HepG2 (cell line): ENCODE data around the gene POLR1E. TPM values are rescaled to one million over a fixed set of nuclear protein-coding genes. Genes with fewer than 3 reads are reported as not detected.

ENCODE experiments used
- ATAC-seq: fragments of 200-7000 bp; cut with Tn5 transposase; 3 replicates; pipeline ENCODE4 v1.9.1; 2020; ENCODE audit warnings: mild to moderate bottlenecking, moderate library complexity
- BruUV-seq: library from RNA; stranded (reverse); fragments of 400-500 nt; replicated peaks from 2 replicates; lab custom pipeline; 2021; lab: Mats Ljungman, UMichigan
- CTCF ChIA-PET: fragments of 300-600 bp; formaldehyde crosslinking; extraction: SDS; loops from one replicate; lab custom pipeline; 2021; ENCODE audit warnings: low total read pairs, inconsistent platforms, low intra/inter-chr PET ratio; lab: Yijun Ruan, JAX
- POLR2A ChIA-PET: fragments of 350-600 bp; sonication (Branson Sonifier 250); formaldehyde crosslinking; loops from one replicate; lab custom pipeline; 2020; ENCODE audit warnings: antibody characterized with exemption, inconsistent platforms; lab: Yijun Ruan, JAX
- DNase-seq: peaks from one replicate; pipeline ENCODE4 v3.0.0-alpha.2; 2015; ENCODE audit warnings: low spot score
- FAIRE-seq: peaks from 3 replicates; lab custom pipeline; 2011; peaks lifted over from hg19 to GRCh38; lab: Jason Lieb, UNC
- H2AFZ ChIP-seq: one replicate; pipeline ENCODE4 v1.6.1; 2011; ENCODE audit warnings: low read length, inconsistent platforms
- H3K27ac ChIP-seq: fragments of 300-600 bp; 3 replicates; pipeline ENCODE4 v1.8.0; 2011; ENCODE audit warnings: mixed run types, mild to moderate bottlenecking, mixed read lengths, low read length, inconsistent platforms; ENCODE audit not compliant: insufficient read depth; ENCODE audit errors: extremely low read length
- H3K27me3 ChIP-seq, 2 experiments: fragments of 200-600 bp in 1 of 2; 2 replicates in 1 of 2; 3 replicates in 1 of 2; pipeline versions ENCODE4 v1.6.0 to v1.8.0; 2011; ENCODE audit warnings: low read length in 2 of 2, mild to moderate bottlenecking in 2 of 2, moderate library complexity in 2 of 2, inconsistent platforms in 1 of 2; ENCODE audit not compliant: insufficient read depth in 2 of 2, control insufficient read depth in 1 of 2
- H3K36me3 ChIP-seq, 2 experiments: fragments of 200-600 bp in 1 of 2; replicated peaks in 1 of 2; 2 replicates in 1 of 2; 3 replicates in 1 of 2; pipeline versions ENCODE4 v1.5.1 to v1.8.0; 2011; ENCODE audit warnings: low read length in 2 of 2, inconsistent platforms in 1 of 2; ENCODE audit not compliant: insufficient read depth in 2 of 2, control insufficient read depth in 1 of 2
- H3K4me1 ChIP-seq: 2 replicates; pipeline ENCODE4 v1.5.1; 2012; ENCODE audit warnings: low read length, inconsistent platforms; ENCODE audit not compliant: insufficient read depth
- H3K4me2 ChIP-seq: 2 replicates; pipeline ENCODE4 v1.6.0; 2011; ENCODE audit warnings: low read depth, low read length, inconsistent platforms
- H3K4me3 ChIP-seq, 3 experiments: fragments of 200-600 bp in 1 of 3; sonication (generic), shearing (Covaris generic) in 1 of 3; replicated peaks in 1 of 3; 2 replicates each; pipeline ENCODE4 v1.5.1; 2011 to 2016; ENCODE audit warnings: low read length in 3 of 3, inconsistent platforms in 2 of 3, low read depth in 2 of 3, mild to moderate bottlenecking in 2 of 3, control low read depth in 1 of 3, mixed read lengths in 1 of 3; ENCODE audit not compliant: insufficient read depth in 1 of 3
- H3K79me2 ChIP-seq: one replicate; pipeline ENCODE4 v1.6.1; 2011; ENCODE audit warnings: low read length, inconsistent platforms; ENCODE audit not compliant: insufficient read depth
- H3K9ac ChIP-seq: 2 replicates; pipeline ENCODE4 v1.6.0; 2011; ENCODE audit warnings: mild to moderate bottlenecking, low read depth, low read length, inconsistent platforms; ENCODE audit not compliant: insufficient read depth
- H3K9me3 ChIP-seq: 2 replicates; pipeline ENCODE4 v1.5.1; 2012; ENCODE audit warnings: mild to moderate bottlenecking, low read length
- H4K20me1 ChIP-seq: 2 replicates; pipeline ENCODE4 v1.6.0; 2011; ENCODE audit warnings: inconsistent platforms, mild to moderate bottlenecking, low read length, moderate library complexity; ENCODE audit not compliant: insufficient read depth
- CREM ChIP-seq, 2 experiments: sonication (generic) in 1 of 2; formaldehyde crosslinking in 1 of 2; IDR thresholded peaks; 2 replicates each; pipeline versions ENCODE4 v1.4.0 to v1.6.1; 2016 to 2020; ENCODE audit warnings: antibody characterized with exemption in 1 of 2, mild to moderate bottlenecking in 1 of 2, missing genetic modification reagents in 1 of 2
- HCFC1 ChIP-seq: fragments of 150-350 bp; IDR thresholded peaks from 2 replicates; pipeline ENCODE4 v1.6.1; 2014; ENCODE audit warnings: low read depth, low read length
- HNRNPK ChIP-seq: fragments of 200-400 bp; formaldehyde crosslinking; IDR thresholded peaks from 2 replicates; pipeline ENCODE4 v1.6.1; 2018; ENCODE audit warnings: low read length, low read depth, moderate library complexity, mild to moderate bottlenecking; ENCODE audit not compliant: poor library complexity, severe bottlenecking
- HOXA5 ChIP-seq: sonication (generic); formaldehyde crosslinking; IDR thresholded peaks from 2 replicates; pipeline ENCODE4 v1.4.0; 2020; ENCODE audit warnings: missing genetic modification reagents
- MYC ChIP-seq: sonication (generic); formaldehyde crosslinking; IDR thresholded peaks from 2 replicates; pipeline ENCODE4 v1.9.0; 2021; ENCODE audit warnings: missing genetic modification reagents, borderline replicate concordance
- SP1 ChIP-seq, 2 experiments: fragments of 450-650 bp in 1 of 2; sonication (generic) in 1 of 2; formaldehyde crosslinking in 1 of 2; IDR thresholded peaks; 2 replicates each; pipeline versions ENCODE4 v1.4.0 to v1.6.1; 2016 to 2020; ENCODE audit warnings: missing genetic modification reagents in 1 of 2
- ZBTB3 ChIP-seq: sonication (generic); formaldehyde crosslinking; IDR thresholded peaks from 2 replicates; pipeline ENCODE4 v1.4.0; 2020; ENCODE audit warnings: low read depth, mild to moderate bottlenecking, moderate library complexity, missing genetic modification reagents, borderline replicate concordance
- ZBTB40 ChIP-seq, 2 experiments: fragments of 450-650 bp in 1 of 2; sonication (generic) in 1 of 2; formaldehyde crosslinking in 1 of 2; IDR thresholded peaks; 2 replicates each; pipeline versions ENCODE4 v1.6.1 to v1.8.0; 2016 to 2022; ENCODE audit warnings: antibody characterized with exemption in 1 of 2, mild to moderate bottlenecking in 1 of 2, missing genetic modification reagents in 1 of 2
- ZNF672 ChIP-seq: sonication (generic); formaldehyde crosslinking; IDR thresholded peaks from 2 replicates; pipeline ENCODE4 v1.8.1; 2022; ENCODE audit warnings: missing genetic modification reagents
- WGBS: methylation state at CpG from one replicate; pipeline ENCODE4 v1.1.6; 2017; ENCODE audit warnings: low lambda C conversion rate; 5-methylcytosine and 5-hydroxymethylcytosine counted together
- in situ Hi-C: cut with HindIII; loops from 2 replicates; pipeline ENCODE4 v1.10.0; 2017; ENCODE audit warnings: low pct_unique_long_range_greater_than_20kb; ENCODE audit not compliant: extremely low pct_ligation_motif_present
- intact Hi-C: fragments of 100-400 bp; cut with micrococcal nuclease; formaldehyde crosslinking; loops from one replicate; pipeline ENCODE4 v1.10.0; 2022; ENCODE audit not compliant: unreplicated experiment
- polyA plus RNA-seq, 8 experiments: library from polyadenylated mRNA; depleted of rRNA in 3 of 8; stranded (reverse) in 7 of 8; unstranded in 1 of 8; fragments of >200 nt; fragmentation: Illumina TruSeq in 4 of 8; extraction: Trizol in 4 of 8; gene quantifications; 2 replicates each; pipeline versions ENCODE4 v1.2.1 to v1.2.3, GENCODE V29; 2011 to 2016; ENCODE audit warnings: low read depth in 4 of 8, missing spikeins in 1 of 8, mixed read lengths in 1 of 8; ENCODE audit not compliant: insufficient read depth in 1 of 8
- total RNA-seq, 5 experiments: library from RNA; depleted of rRNA; stranded (reverse); fragments of >200 nt; fragmentation: Illumina TruSeq; extraction: Trizol; gene quantifications; 2 replicates each; pipeline ENCODE4 v1.2.3, GENCODE V29; 2016; ENCODE audit warnings: low read depth in 1 of 5
- TF ChIP-seq, protein P1 (sequence below): sonication (generic); formaldehyde crosslinking; IDR thresholded peaks from 2 replicates; pipeline ENCODE4 v1.4.0; 2020; ENCODE audit warnings: mild to moderate bottlenecking, missing genetic modification reagents
- TF ChIP-seq, protein P2 (sequence below): IDR thresholded peaks from 2 replicates; pipeline ENCODE4 v1.6.1; 2016; ENCODE audit warnings: mild to moderate bottlenecking, missing biosample characterization, missing genetic modification reagents

The POLR1E gene
- total and polyA plus RNA-seq, 2 of the 13 experiments (the other 11 are each of a cell fraction or from before 2014, with no cell fraction given) = 23.0 to 37.8 TPM

- BruUV-seq = no TSS peak
- Histone ChIP-seq H3K9me3 (no peaks in the 10 kb centered on the region), H3K4me1 (peaks cover 36% of the 10 kb centered on the region), H4K20me1 (peaks cover 14% of the 10 kb centered on the region), H3K4me2 (peak within 1 kb of the TSS; percentile 80), H3K4me3 (peak within 1 kb of the TSS; percentile 79 to 95 (median 87)), H3K36me3 (no peaks in the 10 kb centered on the region), H3K27ac (peak within 1 kb of the TSS; percentile 95), H2AFZ (no peak within 1 kb of the TSS), H3K79me2 (peaks cover 43% of the 10 kb centered on the region), H3K9ac (peak within 1 kb of the TSS; percentile 95), H3K27me3 (no peaks in the 10 kb centered on the region; a peak in 1 of 5 replicates)
- ATAC-seq = peak; percentile 87
- 0% methylated on average over 15 of the region's 52 CpGs for whole genome bisulfite sequencing
- DNase-seq = peak; percentile 100
- peak; percentile 98 for FAIRE-seq
- POLR2A ChIA-PET = interaction anchor here (0.6 to 2.5 kb wide), 16 partner anchors 9 to 559 kb away, joined by 3 to 34 read pairs (median 6); partner anchors contain the start of genes GRHPR, POLR1E and TOMM5
- CTCF ChIA-PET = no interaction called here
- in situ Hi-C loops (no loop called here), intact Hi-C loops (loop anchor here (2.0 kb wide), 1 partner anchor 43 kb away; the partner anchor contains the start of gene GRHPR)
- TF ChIP-seq MYC (CRISPR knock-in tag) = peak; percentile 70
- TF ChIP-seq, protein P1, sequence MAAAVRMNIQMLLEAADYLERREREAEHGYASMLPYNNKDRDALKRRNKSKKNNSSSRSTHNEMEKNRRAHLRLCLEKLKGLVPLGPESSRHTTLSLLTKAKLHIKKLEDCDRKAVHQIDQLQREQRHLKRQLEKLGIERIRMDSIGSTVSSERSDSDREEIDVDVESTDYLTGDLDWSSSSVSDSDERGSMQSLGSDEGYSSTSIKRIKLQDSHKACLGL (CRISPR knock-in tag) = no peak
- peak; percentile 28; the same call in 1 of the 2 replicates for TF ChIP-seq ZBTB40 (IDR thresholded peaks at IDR 0.05)
- no peak for TF ChIP-seq ZBTB40 (CRISPR knock-in tag; IDR thresholded peaks at IDR 0.05)
- peak; percentile 92 for TF ChIP-seq CREM (IDR thresholded peaks at IDR 0.05)
- TF ChIP-seq CREM (CRISPR knock-in tag; IDR thresholded peaks at IDR 0.05) = 0 out of 2 replicates have a peak, but pooled peaks have one; percentile 46
- TF ChIP-seq SP1 (IDR thresholded peaks at IDR 0.05) = no peak
- TF ChIP-seq SP1 (CRISPR knock-in tag; IDR thresholded peaks at IDR 0.05) = peak; percentile 83
- 0 out of 2 replicates have a peak, but pooled peaks have one; percentile 20 for TF ChIP-seq ZBTB3
- TF ChIP-seq HCFC1 = peak; percentile 19; the same call in 1 of the 2 replicates
- no peak for TF ChIP-seq ZNF672 (CRISPR knock-in tag)
- TF ChIP-seq HNRNPK = peak; percentile 4
- TF ChIP-seq, protein P2, sequence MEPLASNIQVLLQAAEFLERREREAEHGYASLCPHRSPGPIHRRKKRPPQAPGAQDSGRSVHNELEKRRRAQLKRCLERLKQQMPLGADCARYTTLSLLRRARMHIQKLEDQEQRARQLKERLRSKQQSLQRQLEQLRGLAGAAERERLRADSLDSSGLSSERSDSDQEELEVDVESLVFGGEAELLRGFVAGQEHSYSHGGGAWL = peak; percentile 31; the same call in 1 of the 2 replicates
- no peak for TF ChIP-seq HOXA5 (CRISPR knock-in tag)
Observed at GRCh38 chr9:37465249-37466036, 20.3 kb upstream of the POLR1E start, which contains the start of gene ZBTB5. Gene ZBTB5 (minus strand): TSS chr9:37465450. CDS start chr9:37442551, 22,899 bp downstream.
